VCaP (cell line): Measurements from ENCODE around the gene ZNF668.

ENCODE experiments used
- H3K27ac ChIP-seq: fragments of 450-650 bp; 2 replicates; pipeline ENCODE4 v1.5.1; 2017
- CTCF ChIP-seq: fragments of 450-650 bp; conservative IDR thresholded peaks from 2 replicates; pipeline ENCODE4 v1.5.1; 2017; ENCODE audit warnings: mild to moderate bottlenecking, moderate library complexity

The ZNF668 gene

GRCh38 chr16:31077592-31078396 is 3.8 kb upstream of the ZNF668 start:
- H3K27ac ChIP-seq, result no peak overlapping the region
- TF ChIP-seq CTCF, result no peak

- H3K27ac ChIP-seq, result no peak overlapping the region
- no peak for TF ChIP-seq CTCF
These were observed 3.0 kb upstream of the ZNF668 start for GRCh38 chr16:31077024-31077423.

GRCh38 chr16:31076319-31076718 is 2.3 kb upstream of the ZNF668 start:
- no peak for TF ChIP-seq CTCF

GRCh38 chr16:31074814-31075183 is 759 bp upstream of the ZNF668 start:
- TF ChIP-seq CTCF, result no peak
- H3K27ac ChIP-seq, result peak overlapping the region; percentile 88

More at GRCh38 chr16:31076319-31076718, 2.3 kb upstream of the ZNF668 start:
- H3K27ac ChIP-seq, result no peak overlapping the region

GRCh38 chr16:31073142-31073969 is 684 bp downstream of the ZNF668 start:
- H3K27ac ChIP-seq, result peak overlapping the region; percentile 88

GRCh38 chr16:31072540-31073141 is 1.4 kb downstream of the ZNF668 start:
- peak overlapping the region; percentile 88 for H3K27ac ChIP-seq
- no peak for TF ChIP-seq CTCF

More at GRCh38 chr16:31073142-31073969, 684 bp downstream of the ZNF668 start:
- TF ChIP-seq CTCF, result no peak

- TF ChIP-seq CTCF, result no peak
- peak overlapping the region; percentile 88 for H3K27ac ChIP-seq
These were observed 2.2 kb downstream of the ZNF668 start for GRCh38 chr16:31071861-31072260.
